ENCODE data around the gene DISC1. TPM values are rescaled to one million over a fixed set of nuclear protein-coding genes. Genes with fewer than 3 reads are reported as not detected.

Gene DISC1
- total RNA-seq, 1 experiment from 2014 or later, result 1.8 TPM

DNA sequence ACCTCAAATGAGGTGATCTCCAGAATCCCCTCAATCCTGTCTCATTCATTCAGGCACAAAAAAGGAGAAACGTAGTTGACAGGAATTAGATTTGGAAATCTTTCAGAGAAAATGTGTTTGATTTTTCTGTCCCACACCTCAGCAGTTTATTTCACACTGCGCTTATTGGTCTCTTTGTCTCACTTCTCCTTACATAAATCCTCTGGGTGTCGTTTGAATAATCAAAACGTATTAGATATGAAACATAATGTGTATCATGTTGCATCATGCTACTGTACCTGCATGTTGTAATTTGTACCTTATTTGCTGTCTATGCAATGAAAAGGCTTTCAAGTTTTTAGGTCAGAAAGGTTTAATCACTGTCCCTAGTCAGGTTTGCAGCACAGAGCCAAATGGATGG lies 255.7 kb downstream of the DISC1 start:
- Histone ChIP-seq H3K36me3 (ENCODE audit: insufficient read depth, low read length, poor library complexity, severe bottlenecking) (no peaks in the 10 kb centered on the region), H3K4me1 (ENCODE audit: insufficient read depth, low read length, poor library complexity, severe bottlenecking) (no peaks in the 10 kb centered on the region), H3K9me3 (ENCODE audit: low read depth, low read length, poor library complexity, severe bottlenecking) (no peaks in the 10 kb centered on the region), H3K27ac (ENCODE audit: low read depth, low read length, poor library complexity, severe bottlenecking) (no peak overlapping the region), H3K27me3 (replicated peaks; ENCODE audit: insufficient read depth, low read depth, low read length, poor library complexity) (no peaks in the 10 kb centered on the region), H3K4me3 (ENCODE audit: low read depth, low read length, poor library complexity, severe bottlenecking) (no peak overlapping the region)
- no peak for DNase-seq (ENCODE audit: low spot score)
- TF ChIP-seq CTCF (conservative IDR thresholded peaks at IDR 0.05; ENCODE audit: low read depth, low read length), result no peak
- TF ChIP-seq EZH2 (IDR thresholded peaks at IDR 0.05; ENCODE audit: borderline replicate concordance, low read depth, low read length, poor library complexity, severe bottlenecking), result no peak
- BruUV-seq (replicated peaks), result no TSS peak
- POLR2A ChIA-PET (ENCODE audit: low non-redundant PET), result no interaction called here
- intact Hi-C loops (cut with micrococcal nuclease; ENCODE audit: unreplicated experiment), result no loop called here
- CTCF ChIA-PET, result no interaction called here

DNA sequence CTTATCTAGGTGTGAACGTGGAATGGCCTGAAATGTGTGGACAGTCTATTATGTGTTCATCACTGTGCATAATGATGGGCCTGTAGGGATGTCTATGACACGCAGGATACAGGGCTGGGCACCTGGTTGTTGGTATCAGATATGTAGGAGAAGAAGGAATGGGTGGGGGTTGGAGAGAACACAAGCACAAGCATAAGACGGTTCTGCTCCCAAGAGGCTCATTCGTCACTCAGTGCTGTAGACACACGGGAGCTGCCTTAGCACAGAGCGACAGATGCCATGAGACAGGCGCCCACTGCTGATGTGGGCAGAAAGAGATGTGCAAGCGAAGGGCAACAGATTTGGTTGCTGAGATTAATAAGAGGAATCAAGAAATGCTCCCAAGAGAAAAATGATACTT lies 256.2 kb downstream of the DISC1 start:
- BruUV-seq (replicated peaks), result no TSS peak
- intact Hi-C loops (cut with micrococcal nuclease; ENCODE audit: unreplicated experiment), result no loop called here
- ChIA-PET CTCF (no interaction called here), POLR2A (ENCODE audit: low non-redundant PET) (no interaction called here)
- Histone ChIP-seq H3K9me3 (ENCODE audit: low read depth, low read length, poor library complexity, severe bottlenecking) (no peaks in the 10 kb centered on the region), H3K36me3 (ENCODE audit: insufficient read depth, low read length, poor library complexity, severe bottlenecking) (no peaks in the 10 kb centered on the region), H3K4me1 (ENCODE audit: insufficient read depth, low read length, poor library complexity, severe bottlenecking) (no peaks in the 10 kb centered on the region), H3K27ac (ENCODE audit: low read depth, low read length, poor library complexity, severe bottlenecking) (no peak overlapping the region), H3K27me3 (replicated peaks; ENCODE audit: insufficient read depth, low read depth, low read length, poor library complexity) (no peaks in the 10 kb centered on the region), H3K4me3 (ENCODE audit: low read depth, low read length, poor library complexity, severe bottlenecking) (no peak overlapping the region)
- no peak for TF ChIP-seq CTCF (conservative IDR thresholded peaks at IDR 0.05; ENCODE audit: low read depth, low read length)
- TF ChIP-seq EZH2 (IDR thresholded peaks at IDR 0.05; ENCODE audit: borderline replicate concordance, low read depth, low read length, poor library complexity, severe bottlenecking), result no peak
- no peak for DNase-seq (ENCODE audit: low spot score)

DNA sequence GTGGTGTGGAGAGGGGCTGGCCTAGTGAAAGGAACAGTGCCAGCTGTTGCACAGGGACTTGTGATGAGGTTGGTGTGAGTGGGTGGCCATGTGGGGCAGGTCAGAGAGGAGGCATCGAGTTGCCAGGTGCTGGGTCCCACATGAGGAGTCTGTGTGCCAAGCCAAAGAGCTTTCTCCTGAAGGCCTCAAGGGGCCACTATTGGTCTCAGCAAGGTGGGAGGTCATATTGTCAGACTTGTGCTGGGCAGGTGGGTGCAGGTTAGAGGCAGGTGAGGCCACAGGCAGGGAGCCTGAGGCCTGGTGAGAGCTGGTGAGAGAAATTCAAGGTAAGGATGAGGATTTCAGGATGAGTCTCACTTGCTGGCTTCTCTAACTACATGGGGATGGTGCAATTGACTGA lies 256.8 kb downstream of the DISC1 start:
- H3K27me3 ChIP-seq (replicated peaks; ENCODE audit: insufficient read depth, low read depth, low read length, poor library complexity), result no peaks in the 10 kb centered on the region
- TF ChIP-seq EZH2 (IDR thresholded peaks at IDR 0.05; ENCODE audit: borderline replicate concordance, low read depth, low read length, poor library complexity, severe bottlenecking) (no peak), CTCF (conservative IDR thresholded peaks at IDR 0.05; ENCODE audit: low read depth, low read length) (no peak)
- no TSS peak for BruUV-seq (replicated peaks)
- intact Hi-C loops (cut with micrococcal nuclease; ENCODE audit: unreplicated experiment), result no loop called here
- H3K27ac ChIP-seq (ENCODE audit: low read depth, low read length, poor library complexity, severe bottlenecking), result no peak overlapping the region
- no peak for DNase-seq (ENCODE audit: low spot score)
- no peaks in the 10 kb centered on the region for H3K4me1 ChIP-seq (ENCODE audit: insufficient read depth, low read length, poor library complexity, severe bottlenecking)
- ChIA-PET POLR2A (ENCODE audit: low non-redundant PET) (no interaction called here), CTCF (no interaction called here)
- no peaks in the 10 kb centered on the region for H3K36me3 ChIP-seq (ENCODE audit: insufficient read depth, low read length, poor library complexity, severe bottlenecking)
- H3K9me3 ChIP-seq (ENCODE audit: low read depth, low read length, poor library complexity, severe bottlenecking), result no peaks in the 10 kb centered on the region
- H3K4me3 ChIP-seq (ENCODE audit: low read depth, low read length, poor library complexity, severe bottlenecking), result no peak overlapping the region
